Lower leg skin (tissue), 3 donors: ENCODE results near the gene PRAMEF9.
"Not testable (repeated sequence)": the region's sequence is repeated elsewhere in the genome, so short reads cannot be mapped to it uniquely, and the experiment has no call there.

Source experiments
- CTCF ChIP-seq, 3 donors: fragments of 450-650 bp; IDR thresholded peaks; one replicate each; pipeline ENCODE4 v1.5.1; 2016; ENCODE audit warnings: antibody characterized with exemption in 3 of 3, mild to moderate bottlenecking in 3 of 3, moderate library complexity in 2 of 3
- POLR2A ChIP-seq, 2 donors: fragments of 450-650 bp; IDR thresholded peaks; one replicate each; pipeline ENCODE4 v1.6.1; 2016 to 2017; ENCODE audit warnings: antibody characterized with exemption in 2 of 2, mild to moderate bottlenecking in 1 of 2, moderate library complexity in 1 of 2

GRCh38 chr1:13222788-13223187 lies 51.1 kb downstream of the PRAMEF9 start:
- TF ChIP-seq CTCF, POLR2A (IDR thresholded peaks at IDR 0.05): not testable (repeated sequence)
